Upper lobe of left lung (tissue), 6 donors: ENCODE measurements around the gene ST6GALNAC3. TPM values are rescaled to one million over a fixed set of nuclear protein-coding genes. Genes with fewer than 3 reads are reported as not detected.
"Not testable (repeated sequence)": the region's sequence is repeated elsewhere in the genome, so short reads cannot be mapped to it uniquely, and the experiment has no call there.

ENCODE experiments used
- ATAC-seq, 2 donors: fragments of 200-7000 bp; cut with Tn5 transposase; one replicate each; pipeline ENCODE4 v1.9.1; 2022; ENCODE audit warnings: mild to moderate bottlenecking in 2 of 2, moderate library complexity in 2 of 2; ENCODE audit not compliant: low FRiP score in 2 of 2
- DNase-seq, 2 donors: peaks; one replicate each; pipeline ENCODE4 v3.0.0-alpha.2; 2019 to 2020
- H3K27ac ChIP-seq, 4 donors: fragments of 200-600 bp; sonication (generic); one replicate each; pipeline ENCODE4 v1.5.1; 2016 to 2019
- H3K27me3 ChIP-seq, 4 donors: fragments of 200-600 bp; sonication (generic); one replicate each; pipeline ENCODE4 v1.5.1; 2017 to 2019
- H3K36me3 ChIP-seq, 4 donors: fragments of 200-600 bp; sonication (generic); one replicate each; pipeline ENCODE4 v1.5.1; 2016 to 2019
- H3K4me1 ChIP-seq, 4 donors: fragments of 200-600 bp; sonication (generic); one replicate each; pipeline ENCODE4 v1.5.1; 2018 to 2019
- H3K4me3 ChIP-seq, 4 donors: fragments of 200-600 bp; sonication (generic); one replicate each; pipeline ENCODE4 v1.5.1; 2017 to 2019; ENCODE audit warnings: mild to moderate bottlenecking in 2 of 4, moderate library complexity in 1 of 4
- H3K9me3 ChIP-seq, 4 donors: fragments of 200-600 bp; sonication (generic); one replicate each; pipeline ENCODE4 v1.5.1; 2018 to 2019
- CTCF ChIP-seq, 6 experiments: fragments of 450-650 bp in 4 of 6; fragments of 200-600 bp in 2 of 6; sonication (generic) in 2 of 6; IDR thresholded peaks; one replicate each; pipeline ENCODE4 v1.5.1; 2016 to 2019; ENCODE audit warnings: antibody characterized with exemption in 6 of 6
- EP300 ChIP-seq, 4 donors: sonication (generic); formaldehyde crosslinking; IDR thresholded peaks; one replicate each; pipeline ENCODE4 v1.5.1; 2017; ENCODE audit warnings: antibody characterized with exemption in 4 of 4, control low read depth in 2 of 4
- POLR2A ChIP-seq, 4 donors: fragments of 450-650 bp; IDR thresholded peaks; one replicate each; pipeline ENCODE4 v1.5.1; 2016 to 2017; ENCODE audit warnings: antibody characterized with exemption in 4 of 4, mild to moderate bottlenecking in 2 of 4
- POLR2AphosphoS5 ChIP-seq, 2 donors: sonication (generic); formaldehyde crosslinking; IDR thresholded peaks; one replicate each; pipeline ENCODE4 v1.5.1; 2017; ENCODE audit warnings: antibody characterized with exemption in 2 of 2
- WGBS, 2 donors: methylation state at CpG; one replicate each; pipeline ENCODE4 v1.1.5; 2017 to 2018; 5-methylcytosine and 5-hydroxymethylcytosine counted together
- total RNA-seq, 6 donors: library from RNA; depleted of rRNA in 4 of 6; stranded (reverse); fragments of >200 nt in 4 of 6; gene quantifications; one replicate each; pipeline versions ENCODE4 v1.1.0 to v1.2.1, GENCODE V29; 2016 to 2021
- donor health status: DM: no; HTN: no; CAD: no; lungs with moderate emphysema.
- donor health status: DM: no; HTN: yes; CAD: no; lungs with severe emphysema.

The ST6GALNAC3 gene
- total RNA-seq, 6 donors from 2014 or later = 5.8 to 13.1 (median 11.3) TPM

DNA sequence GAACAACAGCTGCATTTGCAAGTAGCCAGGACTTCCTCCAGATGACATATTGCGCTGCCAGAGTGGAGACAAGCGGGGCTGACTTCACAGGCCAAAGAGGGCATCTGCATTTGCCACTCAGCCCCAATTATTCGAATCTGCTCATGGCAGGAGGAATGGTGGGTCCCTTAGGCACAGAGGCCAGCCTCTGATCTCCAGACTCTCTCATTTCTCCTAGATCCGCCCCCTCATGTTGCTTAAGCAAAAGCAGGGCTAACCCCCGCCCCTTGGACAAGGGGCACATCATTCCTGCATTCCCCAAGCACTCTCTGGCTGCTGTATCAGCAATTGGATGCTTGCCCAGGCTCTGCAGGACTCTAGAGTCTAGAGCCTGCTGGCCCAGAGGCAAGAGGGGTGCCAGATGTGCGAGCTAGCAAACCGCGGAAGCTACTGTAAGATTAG is 262.4 kb downstream of the ST6GALNAC3 start:
- no peak overlapping the region for H3K4me3 ChIP-seq
- H3K36me3 ChIP-seq = no peaks in the 10 kb centered on the region
- H3K9me3 ChIP-seq = no peaks in the 10 kb centered on the region
- no peaks in the 10 kb centered on the region for H3K27me3 ChIP-seq
- DNase-seq (peak in 1 of 2 donors; percentile 55), ATAC-seq (peak; percentile 39 to 66)
- no peaks in the 10 kb centered on the region for H3K4me1 ChIP-seq
- no peak overlapping the region for H3K27ac ChIP-seq
- TF ChIP-seq POLR2A (IDR thresholded peaks at IDR 0.05) = no peak
- TF ChIP-seq CTCF (IDR thresholded peaks at IDR 0.05) = no peak
- no peak for TF ChIP-seq EP300 (IDR thresholded peaks at IDR 0.05)
- TF ChIP-seq POLR2AphosphoS5 (IDR thresholded peaks at IDR 0.05) = no peak
- WGBS, 2 donors = 79 to 80% methylated on average over 5 to 8 of the region's 8 CpGs

DNA sequence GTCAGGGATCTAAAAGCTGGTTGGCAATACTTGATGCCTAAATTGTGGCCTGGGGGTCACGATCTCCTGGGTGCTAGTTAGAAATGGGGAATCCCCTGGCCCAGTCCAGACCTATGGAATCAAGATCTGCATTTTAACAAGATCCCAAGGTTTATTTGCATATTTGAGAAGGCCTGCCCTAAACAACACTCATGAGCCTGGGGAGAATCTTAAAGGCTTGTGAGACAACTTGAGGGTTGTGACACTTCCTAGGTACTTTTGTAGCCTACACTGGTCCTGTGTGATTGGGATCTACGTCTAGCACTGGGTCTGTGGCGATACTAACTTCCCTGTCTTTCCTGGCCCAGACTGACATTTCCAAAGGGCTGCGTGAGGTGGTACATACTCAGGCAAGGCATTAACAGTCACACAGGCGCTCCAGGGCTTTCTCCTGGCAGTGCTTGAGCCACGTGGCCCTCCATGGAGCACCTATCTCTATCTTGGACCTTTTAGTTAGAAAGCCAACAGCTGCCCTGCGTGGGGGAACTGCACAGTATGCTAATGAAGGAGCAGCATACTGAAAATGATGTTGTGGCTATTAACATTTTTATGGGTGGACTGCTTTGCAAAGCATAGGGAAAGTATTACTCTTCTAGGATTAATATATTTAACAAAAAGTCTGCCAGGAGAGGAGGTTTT is 263.1 kb downstream of the ST6GALNAC3 start:
- no peaks in the 10 kb centered on the region for H3K27me3 ChIP-seq
- DNase-seq (no peak), ATAC-seq (no peak)
- no peak overlapping the region for H3K27ac ChIP-seq
- no peak overlapping the region for H3K4me3 ChIP-seq
- H3K4me1 ChIP-seq = no peaks in the 10 kb centered on the region
- no peak for TF ChIP-seq POLR2A (IDR thresholded peaks at IDR 0.05)
- no peak for TF ChIP-seq POLR2AphosphoS5 (IDR thresholded peaks at IDR 0.05)
- TF ChIP-seq CTCF (IDR thresholded peaks at IDR 0.05) = no peak
- TF ChIP-seq EP300 (IDR thresholded peaks at IDR 0.05) = no peak
- WGBS, 2 donors = 88 to 91% methylated on average over 7 of the region's 7 CpGs
- no peaks in the 10 kb centered on the region for H3K36me3 ChIP-seq
- H3K9me3 ChIP-seq = no peaks in the 10 kb centered on the region

DNA sequence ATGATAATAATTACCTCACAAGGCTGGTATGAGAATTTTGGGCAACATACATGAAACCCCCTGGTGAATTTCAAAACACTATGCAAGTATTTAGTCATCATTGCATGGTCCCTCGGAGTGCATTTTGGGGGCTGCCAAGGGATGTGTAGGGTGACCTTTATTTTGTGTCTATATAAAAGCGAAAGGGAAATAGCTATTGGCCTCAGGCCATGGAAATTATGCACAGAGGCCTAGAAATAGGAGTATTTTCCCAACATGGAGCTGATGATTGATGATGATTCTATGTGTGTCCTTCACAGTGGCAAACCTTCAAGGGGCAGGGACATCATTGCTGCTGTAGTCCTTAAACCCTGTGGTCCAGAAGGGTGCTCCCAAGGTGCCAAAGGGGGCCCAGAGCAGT is 265.5 kb downstream of the ST6GALNAC3 start:
- ATAC-seq (no peak), DNase-seq (no peak)
- no peaks in the 10 kb centered on the region for H3K36me3 ChIP-seq
- no peaks in the 10 kb centered on the region for H3K4me1 ChIP-seq
- no peaks in the 10 kb centered on the region for H3K9me3 ChIP-seq
- 79 to 92% methylated on average over 2 of the region's 2 CpGs for WGBS, 2 donors
- no peaks in the 10 kb centered on the region for H3K27me3 ChIP-seq
- H3K4me3 ChIP-seq = no peak overlapping the region
- TF ChIP-seq EP300 (IDR thresholded peaks at IDR 0.05) = no peak
- TF ChIP-seq POLR2AphosphoS5 (IDR thresholded peaks at IDR 0.05) = no peak
- TF ChIP-seq CTCF (IDR thresholded peaks at IDR 0.05) = no peak
- no peak for TF ChIP-seq POLR2A (IDR thresholded peaks at IDR 0.05)
- H3K27ac ChIP-seq = no peak overlapping the region

GRCh38 chr1:76341816-76342215 is 267.3 kb downstream of the ST6GALNAC3 start:
- ATAC-seq, DNase-seq, H3K4me3 ChIP-seq, H3K4me1 ChIP-seq, H3K27ac ChIP-seq, H3K36me3 ChIP-seq, H3K9me3 ChIP-seq, H3K27me3 ChIP-seq: not testable (repeated sequence)
- WGBS, 2 donors = 95 to 99% methylated on average over 3 of the region's 3 CpGs

DNA sequence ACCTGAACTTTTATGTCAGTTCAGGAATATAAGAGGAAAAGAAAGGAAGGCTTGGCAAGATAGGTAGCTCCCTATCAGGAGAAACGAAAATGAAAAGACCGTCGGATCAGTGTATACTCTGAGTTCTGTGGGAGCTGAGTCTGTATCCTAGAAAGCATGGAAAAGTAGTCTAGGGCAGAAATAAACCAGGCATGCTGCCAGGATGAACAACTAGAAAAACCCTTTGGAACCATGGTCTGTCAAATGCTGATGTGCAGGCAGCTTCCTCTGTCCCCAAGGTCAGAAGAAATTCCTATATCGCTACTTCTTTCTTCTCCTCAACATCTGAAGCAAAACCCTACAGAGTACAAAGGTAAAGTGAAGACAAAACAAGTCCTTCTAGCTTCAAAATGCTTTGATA is 268.8 kb downstream of the ST6GALNAC3 start:
- no peaks in the 10 kb centered on the region for H3K27me3 ChIP-seq
- H3K36me3 ChIP-seq = no peaks in the 10 kb centered on the region
- no peak overlapping the region for H3K27ac ChIP-seq
- DNase-seq (no peak), ATAC-seq (no peak)
- no peaks in the 10 kb centered on the region for H3K4me1 ChIP-seq
- WGBS, 2 donors = 77 to 82% methylated on average over 4 of the region's 4 CpGs
- no peaks in the 10 kb centered on the region for H3K9me3 ChIP-seq
- H3K4me3 ChIP-seq = no peak overlapping the region
- no peak for TF ChIP-seq EP300 (IDR thresholded peaks at IDR 0.05)
- TF ChIP-seq POLR2AphosphoS5 (IDR thresholded peaks at IDR 0.05) = no peak
- TF ChIP-seq CTCF (IDR thresholded peaks at IDR 0.05) = no peak
- no peak for TF ChIP-seq POLR2A (IDR thresholded peaks at IDR 0.05)
